Activated B cell treated with CpG ODN at 0.5 μM for 24 hours (primary cell): ENCODE results near the gene PFKFB4. TPM values are rescaled to one million over a fixed set of nuclear protein-coding genes. Genes with fewer than 3 reads are reported as not detected.
"Not testable (repeated sequence)": the region's sequence is repeated elsewhere in the genome, so short reads cannot be mapped to it uniquely, and the experiment has no call there.

ENCODE experiments used
- ATAC-seq: fragments of 200-7000 bp; cut with Tn5 transposase; one replicate; pipeline ENCODE4 v1.10.0; 2021; ENCODE audit warnings: low read depth, mild to moderate bottlenecking, moderate library complexity
- CTCF ChIA-PET: fragments of 350-600 bp; sonication (Branson Sonifier 250); formaldehyde crosslinking; loops from one replicate; lab custom pipeline; 2021; ENCODE audit warnings: antibody characterized with exemption; lab: Charles Lee
- POLR2A ChIA-PET: fragments of 350-600 bp; sonication (Branson Sonifier 250); formaldehyde crosslinking; loops from one replicate; lab custom pipeline; 2021; ENCODE audit warnings: antibody characterized with exemption; lab: Charles Lee
- DNase-seq: peaks from one replicate; pipeline ENCODE4 v3.0.0; 2022
- H3K27ac Mint-ChIP-seq: one replicate; pipeline ENCODE4 v1.8.0; 2020; ENCODE audit warnings: mixed read lengths
- H3K27me3 Mint-ChIP-seq: one replicate; pipeline ENCODE4 v1.8.0; 2021; ENCODE audit warnings: mixed read lengths
- H3K36me3 Mint-ChIP-seq: one replicate; pipeline ENCODE4 v1.8.0; 2021; ENCODE audit warnings: low read depth, mixed read lengths
- H3K4me1 Mint-ChIP-seq: one replicate; pipeline ENCODE4 v1.8.0; 2021; ENCODE audit warnings: mixed read lengths
- H3K4me3 Mint-ChIP-seq: one replicate; pipeline ENCODE4 v1.8.0; 2020; ENCODE audit warnings: mild to moderate bottlenecking, mixed read lengths
- H3K9me3 Mint-ChIP-seq: one replicate; pipeline ENCODE4 v1.8.0; 2020; ENCODE audit warnings: mixed read lengths
- intact Hi-C: fragments of 100-400 bp; cut with micrococcal nuclease; formaldehyde crosslinking; loops from one replicate; pipeline ENCODE4 v1.15.1; 2024
- total RNA-seq: library from RNA; stranded (reverse); gene quantifications from 2 replicates; pipeline ENCODE4 v1.2.3, GENCODE V29; 2022
- TF ChIP-seq, protein P1 (sequence below): fragments of 200-600 bp; IDR thresholded peaks from one replicate; pipeline ENCODE4 v1.8.0; 2022; ENCODE audit warnings: antibody characterized with exemption, mild to moderate bottlenecking

The PFKFB4 gene
- total RNA-seq, 1 donor from 2014 or later = 3.2 TPM

GRCh38 chr3:48476426-48477053 is 80.1 kb downstream of the PFKFB4 start:
- DNase-seq (no peak), ATAC-seq (no peak)
- TF ChIP-seq, protein P1, sequence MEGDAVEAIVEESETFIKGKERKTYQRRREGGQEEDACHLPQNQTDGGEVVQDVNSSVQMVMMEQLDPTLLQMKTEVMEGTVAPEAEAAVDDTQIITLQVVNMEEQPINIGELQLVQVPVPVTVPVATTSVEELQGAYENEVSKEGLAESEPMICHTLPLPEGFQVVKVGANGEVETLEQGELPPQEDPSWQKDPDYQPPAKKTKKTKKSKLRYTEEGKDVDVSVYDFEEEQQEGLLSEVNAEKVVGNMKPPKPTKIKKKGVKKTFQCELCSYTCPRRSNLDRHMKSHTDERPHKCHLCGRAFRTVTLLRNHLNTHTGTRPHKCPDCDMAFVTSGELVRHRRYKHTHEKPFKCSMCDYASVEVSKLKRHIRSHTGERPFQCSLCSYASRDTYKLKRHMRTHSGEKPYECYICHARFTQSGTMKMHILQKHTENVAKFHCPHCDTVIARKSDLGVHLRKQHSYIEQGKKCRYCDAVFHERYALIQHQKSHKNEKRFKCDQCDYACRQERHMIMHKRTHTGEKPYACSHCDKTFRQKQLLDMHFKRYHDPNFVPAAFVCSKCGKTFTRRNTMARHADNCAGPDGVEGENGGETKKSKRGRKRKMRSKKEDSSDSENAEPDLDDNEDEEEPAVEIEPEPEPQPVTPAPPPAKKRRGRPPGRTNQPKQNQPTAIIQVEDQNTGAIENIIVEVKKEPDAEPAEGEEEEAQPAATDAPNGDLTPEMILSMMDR = no peak
- CTCF ChIA-PET = interaction anchor here (1.5 kb wide), 1 partner anchor 40 kb away, joined by 5 read pairs; no protein-coding TSS in a partner anchor
- no peaks in the 10 kb centered on the region for H3K9me3 Mint-ChIP-seq
- peak overlapping the region; percentile 97 for H3K27ac Mint-ChIP-seq
- peaks cover 4% of the 10 kb centered on the region for H3K36me3 Mint-ChIP-seq
- H3K4me3 Mint-ChIP-seq = no peak overlapping the region
- POLR2A ChIA-PET = interaction anchor here (0.6 to 1.9 kb wide), 5 partner anchors 10 to 1652 kb away, joined by 3 to 17 read pairs (median 8); partner anchors contain the start of gene ARIH2
- peaks cover 65% of the 10 kb centered on the region for H3K4me1 Mint-ChIP-seq
- H3K27me3 Mint-ChIP-seq = no peaks in the 10 kb centered on the region
- intact Hi-C loops = no loop called here

DNA sequence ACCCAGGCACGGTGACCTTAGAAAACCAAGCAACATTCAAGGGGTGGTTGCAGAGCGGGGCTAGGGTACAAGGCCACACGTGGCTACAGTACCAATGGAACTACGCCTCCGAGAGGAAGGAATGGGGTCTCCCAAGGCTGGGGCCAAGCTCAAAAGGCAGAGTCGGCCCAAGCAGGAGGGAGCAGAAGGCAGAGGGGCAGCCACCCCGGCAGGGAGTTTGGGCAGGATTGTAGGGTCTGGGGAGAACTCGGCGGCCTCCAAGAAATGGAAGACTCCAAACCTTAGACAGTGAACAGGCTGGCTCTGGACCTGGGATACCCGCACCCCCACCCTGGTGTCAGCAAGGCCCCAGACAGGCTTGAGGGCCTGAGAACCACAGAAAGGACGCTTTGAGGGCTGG is 81.4 kb downstream of the PFKFB4 start:
- no peaks in the 10 kb centered on the region for H3K9me3 Mint-ChIP-seq
- DNase-seq (no peak), ATAC-seq (no peak)
- TF ChIP-seq, protein P1 = no peak
- H3K4me1 Mint-ChIP-seq = peaks cover 76% of the 10 kb centered on the region
- ChIA-PET CTCF (no interaction called here), POLR2A (interaction anchor here (0.6 to 1.4 kb wide), 2 partner anchors 9 to 78 kb away, joined by 4 to 5 read pairs; no protein-coding TSS in a partner anchor)
- H3K4me3 Mint-ChIP-seq = peak overlapping the region; percentile 36
- intact Hi-C loops = no loop called here
- H3K27me3 Mint-ChIP-seq = no peaks in the 10 kb centered on the region
- peak overlapping the region; percentile 79 for H3K27ac Mint-ChIP-seq
- H3K36me3 Mint-ChIP-seq = peaks cover 4% of the 10 kb centered on the region

DNA sequence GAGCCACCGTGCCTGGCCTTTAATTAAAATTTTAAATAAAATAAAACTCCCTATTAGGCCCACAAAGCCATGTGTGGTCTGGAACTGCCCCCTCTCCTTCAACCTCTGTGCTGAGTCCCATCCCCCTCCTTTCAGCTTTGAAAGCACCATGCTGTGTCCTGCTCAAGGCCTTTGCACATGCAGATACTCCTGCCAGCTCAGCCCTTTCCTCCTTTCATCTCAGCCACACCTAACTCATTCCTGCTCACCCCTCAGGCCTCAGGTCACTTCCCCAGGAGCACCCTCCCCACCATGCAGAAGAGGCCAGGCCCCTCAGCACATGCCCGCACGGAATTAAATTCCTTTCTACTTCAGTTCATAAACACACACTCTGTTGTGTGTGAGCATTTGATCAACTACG is 82.0 kb downstream of the PFKFB4 start:
- POLR2A ChIA-PET = interaction anchor here (1.4 kb wide), 1 partner anchor 8 kb away, joined by 4 read pairs; no protein-coding TSS in a partner anchor
- no peaks in the 10 kb centered on the region for H3K27me3 Mint-ChIP-seq
- TF ChIP-seq, protein P1 = no peak
- CTCF ChIA-PET = interaction anchor here (3.5 kb wide), 1 partner anchor 33 kb away, joined by 19 read pairs; no protein-coding TSS in a partner anchor
- DNase-seq (no peak), ATAC-seq (no peak)
- peaks cover 79% of the 10 kb centered on the region for H3K4me1 Mint-ChIP-seq
- intact Hi-C loops = no loop called here
- peak overlapping the region; percentile 79 for H3K27ac Mint-ChIP-seq
- no peaks in the 10 kb centered on the region for H3K9me3 Mint-ChIP-seq
- H3K36me3 Mint-ChIP-seq = peaks cover 9% of the 10 kb centered on the region
- no peak overlapping the region for H3K4me3 Mint-ChIP-seq

- DNase-seq, H3K27me3 Mint-ChIP-seq, intact Hi-C loops, ATAC-seq, H3K9me3 Mint-ChIP-seq, H3K4me3 Mint-ChIP-seq: not testable (repeated sequence)
- peak overlapping the region; percentile 99 for H3K27ac Mint-ChIP-seq
- peaks cover 15% of the 10 kb centered on the region for H3K36me3 Mint-ChIP-seq
- CTCF ChIA-PET = interaction anchor here (1.1 to 3.5 kb wide), 4 partner anchors 31 to 38 kb away, joined by 6 to 19 read pairs (median 10); partner anchors contain the start of genes CCDC51 and TMA7
- H3K4me1 Mint-ChIP-seq = peaks cover 79% of the 10 kb centered on the region
- POLR2A ChIA-PET = interaction anchor here (0.7 to 2.8 kb wide), 7 partner anchors 8 to 1763 kb away, joined by 3 to 29 read pairs (median 15); partner anchors contain the start of genes ATRIP, CCDC51, PFKFB4 and SHISA5
Measured at GRCh38 chr3:48474031-48474430, 82.6 kb downstream of the PFKFB4 start.

DNA sequence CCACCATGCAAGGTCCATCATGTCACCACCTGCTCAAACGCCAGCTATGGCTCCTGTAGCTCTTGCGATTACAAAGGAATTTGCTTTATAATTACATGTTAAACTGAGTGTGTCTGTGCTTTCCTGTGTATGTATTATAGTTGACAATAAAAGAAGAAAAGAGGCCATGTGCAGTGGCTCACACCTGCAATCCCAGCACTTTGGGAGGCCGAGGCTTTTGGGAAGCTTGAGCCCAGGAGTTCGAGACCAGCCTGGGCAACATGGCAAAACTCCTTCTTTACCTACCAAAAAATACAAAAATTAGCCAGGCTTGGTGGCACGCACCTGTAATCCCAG is 83.0 kb downstream of the PFKFB4 start:
- ChIA-PET POLR2A (interaction anchor here (0.5 to 2.8 kb wide), 13 partner anchors 9 to 1763 kb away, joined by 3 to 29 read pairs (median 6); partner anchors contain the start of genes ATRIP, CCDC51, PFKFB4 and SHISA5), CTCF (interaction anchor here (1.1 to 3.5 kb wide), 4 partner anchors 32 to 37 kb away, joined by 6 to 19 read pairs (median 10); partner anchors contain the start of genes CCDC51 and TMA7)
- H3K4me3 Mint-ChIP-seq = peak overlapping the region; percentile 89
- H3K4me1 Mint-ChIP-seq = peaks cover 79% of the 10 kb centered on the region
- DNase-seq (no peak), ATAC-seq (no peak)
- intact Hi-C loops = loop anchor here (1.0 kb wide), 3 partner anchors 8 to 232 kb away; partner anchors contain the start of genes CCDC51, TMA7 and ZNF589
- H3K9me3 Mint-ChIP-seq = no peaks in the 10 kb centered on the region
- no peaks in the 10 kb centered on the region for H3K27me3 Mint-ChIP-seq
- peak overlapping the region; percentile 99 for H3K27ac Mint-ChIP-seq
- peaks cover 20% of the 10 kb centered on the region for H3K36me3 Mint-ChIP-seq
- TF ChIP-seq, protein P1 = no peak
